GM10248 (cell line): Measurements from ENCODE around the gene DLGAP1.

Experiments
- CTCF ChIA-PET: fragments of 300-600 bp; sonication (Branson Sonifier 250); formaldehyde crosslinking; extraction: SDS; loops from one replicate; lab custom pipeline; 2021; ENCODE audit warnings: antibody characterized with exemption; lab: Yijun Ruan, JAX
- POLR2A ChIA-PET: fragments of 350-650 bp; sonication (Branson Sonifier 250); formaldehyde crosslinking; extraction: SDS; loops from one replicate; lab custom pipeline; 2020; ENCODE audit warnings: antibody characterized with exemption; lab: Yijun Ruan, JAX
- DNase-seq: peaks from one replicate; pipeline ENCODE4 v3.0.0; 2012; ENCODE audit errors: extremely low spot score
- CTCF ChIP-seq: IDR thresholded peaks from 2 replicates; pipeline ENCODE4 v1.5.1; 2012; ENCODE audit warnings: mild to moderate bottlenecking, low read depth; ENCODE audit errors: extremely low read depth, missing control alignments, control extremely low read depth

Gene DLGAP1

GRCh38 chr18:3819961-3820360 lies 635.1 kb downstream of the DLGAP1 start:
- ChIA-PET POLR2A (no interaction called here), CTCF (no interaction called here)
- no peak for TF ChIP-seq CTCF
- DNase-seq = no peak

GRCh38 chr18:3816610-3817363 lies 638.3 kb downstream of the DLGAP1 start:
- POLR2A ChIA-PET = no interaction called here
- CTCF ChIA-PET = interaction anchor here (1.0 kb wide), 1 partner anchor 29 kb away, joined by 3 read pairs; no protein-coding TSS in a partner anchor
- no peak for DNase-seq
- TF ChIP-seq CTCF = no peak

- no peak for DNase-seq
- ChIA-PET CTCF (no interaction called here), POLR2A (no interaction called here)
- TF ChIP-seq CTCF = no peak
Observed at GRCh38 chr18:3815991-3816390, 639.1 kb downstream of the DLGAP1 start.

GRCh38 chr18:3814816-3815215 lies 640.3 kb downstream of the DLGAP1 start:
- DNase-seq = no peak
- TF ChIP-seq CTCF = no peak
- CTCF ChIA-PET = interaction anchor here (1.4 kb wide), 1 partner anchor 11 kb away, joined by 3 read pairs; no protein-coding TSS in a partner anchor
- POLR2A ChIA-PET = no interaction called here

- CTCF ChIA-PET = interaction anchor here (1.4 to 1.7 kb wide), 2 partner anchors 15 to 39 kb away, joined by 3 read pairs; no protein-coding TSS in a partner anchor
- TF ChIP-seq CTCF = no peak
- POLR2A ChIA-PET = no interaction called here
- no peak for DNase-seq
Observed at GRCh38 chr18:3810296-3810695, 644.8 kb downstream of the DLGAP1 start.

- CTCF ChIA-PET = interaction anchor here (1.4 to 1.7 kb wide), 2 partner anchors 14 to 38 kb away, joined by 3 read pairs; no protein-coding TSS in a partner anchor
- no peak for TF ChIP-seq CTCF
- POLR2A ChIA-PET = no interaction called here
- DNase-seq = no peak
Observed at GRCh38 chr18:3808985-3809780, 645.9 kb downstream of the DLGAP1 start.
